DLD1 (cell line): Measurements from ENCODE around the gene RBMS3.

Experiments used
- in situ Hi-C: cut with HindIII; loops from 2 replicates; pipeline ENCODE4 v1.10.0; 2017; ENCODE audit warnings: low sequenced_read_pairs

RBMS3 gene

DNA sequence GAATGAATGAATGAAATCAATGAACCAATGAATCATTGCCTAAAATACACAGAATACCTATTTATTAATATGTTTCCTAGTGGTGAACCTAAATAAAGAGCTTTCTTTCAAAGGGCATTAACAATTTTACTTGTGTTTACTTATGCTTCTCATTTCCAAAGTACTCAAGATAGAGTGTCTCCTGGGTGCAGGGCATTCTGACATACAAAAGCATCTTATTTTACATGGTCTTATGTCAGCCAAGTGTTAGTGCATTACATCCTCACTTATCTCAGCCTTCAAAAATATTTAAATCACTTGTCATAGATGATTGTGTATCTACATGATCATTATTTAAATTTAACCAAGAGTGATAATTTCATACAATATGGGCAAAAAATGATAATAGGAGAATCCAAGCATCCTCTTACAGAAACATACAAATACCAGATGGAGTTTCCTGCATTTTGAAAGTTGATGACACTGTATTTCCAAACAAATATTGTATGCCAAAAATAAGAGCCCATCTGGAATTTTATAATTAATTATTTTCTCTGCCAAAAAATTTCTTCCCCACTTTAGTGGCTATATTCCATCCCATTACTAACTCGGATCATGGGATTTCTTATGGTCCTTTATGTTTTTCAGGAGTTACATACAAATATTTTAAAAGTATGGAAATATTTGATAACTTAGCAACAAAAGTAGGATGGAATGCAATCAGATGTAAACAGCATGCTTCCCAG, 279.0 kb downstream of the RBMS3 start:
- in situ Hi-C loops, result no loop called here

- in situ Hi-C loops, result no loop called here
These were observed 280.8 kb downstream of the RBMS3 start for GRCh38 chr3:29561651-29562149.

DNA sequence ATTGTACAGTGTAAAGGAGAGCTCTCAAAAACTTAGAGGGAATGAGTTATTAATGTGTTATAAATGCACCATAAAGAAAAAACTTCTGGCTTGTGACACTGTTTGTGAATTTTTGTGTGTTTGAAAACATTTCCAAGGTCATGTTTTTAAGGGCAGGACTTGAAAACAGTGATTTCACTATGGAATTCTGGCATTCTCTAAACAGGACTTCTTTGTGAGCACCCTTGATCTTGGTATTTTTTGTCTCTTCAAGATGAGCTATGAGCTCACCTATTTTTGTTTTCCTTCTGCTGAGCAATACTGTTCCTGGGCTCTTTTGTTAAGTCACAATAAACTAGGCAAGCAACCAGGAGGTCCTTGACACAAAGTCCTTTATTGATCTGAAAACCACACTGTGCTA, 284.4 kb downstream of the RBMS3 start:
- in situ Hi-C loops, result no loop called here

- in situ Hi-C loops, result no loop called here
These were observed 286.6 kb downstream of the RBMS3 start for GRCh38 chr3:29567501-29567900.

DNA sequence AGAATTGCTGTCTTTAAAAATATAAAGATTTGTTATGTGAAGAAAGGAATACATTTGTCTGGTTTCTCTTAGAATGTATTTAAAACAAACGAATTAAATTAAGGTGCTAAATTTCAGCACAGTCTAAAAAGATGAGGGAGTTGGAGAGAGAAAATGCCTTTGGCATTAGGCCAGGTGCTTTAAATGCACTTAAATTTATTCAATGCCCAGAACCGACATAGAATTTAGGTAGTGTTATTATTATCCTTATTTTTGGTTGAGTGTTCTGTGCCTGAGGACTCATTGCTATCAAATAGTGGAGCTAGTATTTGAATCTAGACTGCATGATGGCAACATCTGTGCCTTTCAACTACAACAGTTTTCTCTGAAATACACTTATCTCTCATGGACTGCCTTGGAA, 287.5 kb downstream of the RBMS3 start:
- in situ Hi-C loops, result no loop called here

GRCh38 chr3:29576181-29576580, 295.3 kb downstream of the RBMS3 start:
- in situ Hi-C loops, result no loop called here

GRCh38 chr3:29576675-29577074, 295.8 kb downstream of the RBMS3 start:
- in situ Hi-C loops, result no loop called here

DNA sequence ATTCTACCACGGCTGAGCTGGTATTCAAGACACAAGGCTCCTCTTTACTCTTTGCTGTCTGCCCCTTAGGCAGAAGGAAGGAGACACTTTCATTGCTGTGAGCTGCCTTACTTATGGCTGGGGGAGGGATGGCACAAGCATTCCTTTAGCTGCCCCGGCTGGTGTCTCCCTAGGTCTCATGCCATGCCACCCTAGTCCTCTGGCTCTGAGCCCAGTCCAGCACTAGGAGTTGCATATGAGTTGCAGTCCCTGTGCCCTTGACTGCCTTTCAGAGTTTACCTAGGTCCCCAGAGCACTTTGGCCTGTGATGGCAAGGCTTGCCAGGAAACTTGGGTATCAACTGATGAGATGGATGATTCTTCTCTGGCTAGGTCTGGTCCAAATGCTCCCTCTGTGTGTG, 296.4 kb downstream of the RBMS3 start:
- in situ Hi-C loops, result no loop called here

DNA sequence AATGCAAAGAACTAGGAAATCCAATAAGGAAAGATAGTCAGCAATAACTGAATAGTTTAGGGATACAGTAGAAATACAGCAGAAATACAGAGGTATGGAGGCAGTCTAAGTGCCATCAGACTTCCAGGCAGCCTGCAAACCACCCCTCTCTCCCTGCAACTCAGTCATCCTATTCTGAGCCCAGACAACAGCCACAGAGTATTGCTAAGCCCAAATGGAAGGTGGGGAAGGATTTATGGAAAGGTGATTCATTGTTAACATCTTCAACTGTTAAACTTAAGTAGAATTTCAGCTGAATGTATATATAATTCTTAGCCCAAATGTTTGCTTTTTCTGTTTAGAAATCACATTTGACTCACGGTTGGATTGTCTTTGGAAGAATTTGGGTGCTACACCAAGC, 300.4 kb downstream of the RBMS3 start:
- in situ Hi-C loops, result no loop called here

- in situ Hi-C loops, result no loop called here
These were observed 301.4 kb downstream of the RBMS3 start for GRCh38 chr3:29582273-29582672.

- in situ Hi-C loops, result no loop called here
These were observed 303.0 kb downstream of the RBMS3 start for GRCh38 chr3:29583861-29584260.

DNA sequence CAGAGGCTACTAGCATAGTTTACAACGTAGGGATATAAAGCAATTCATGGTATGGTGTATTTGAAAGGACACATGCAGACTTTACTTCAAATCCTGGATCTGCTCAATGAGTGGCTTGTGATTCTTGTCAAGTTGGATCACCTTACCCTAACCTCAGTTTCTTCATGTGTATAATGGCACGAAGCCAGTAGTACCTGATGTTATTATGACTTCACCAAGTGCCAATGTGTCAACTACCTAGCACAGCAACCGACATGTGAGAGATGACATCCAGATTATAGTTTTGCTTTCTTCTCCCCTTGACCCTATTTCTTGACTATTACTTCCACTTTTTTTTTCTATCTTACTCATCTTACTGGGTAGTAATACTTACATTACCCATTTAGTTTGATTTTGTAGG, 304.5 kb downstream of the RBMS3 start:
- in situ Hi-C loops, result no loop called here

- in situ Hi-C loops, result no loop called here
These were observed 306.5 kb downstream of the RBMS3 start for GRCh38 chr3:29587340-29587739.

- in situ Hi-C loops, result no loop called here
These were observed 309.1 kb downstream of the RBMS3 start for GRCh38 chr3:29590012-29590411.

DNA sequence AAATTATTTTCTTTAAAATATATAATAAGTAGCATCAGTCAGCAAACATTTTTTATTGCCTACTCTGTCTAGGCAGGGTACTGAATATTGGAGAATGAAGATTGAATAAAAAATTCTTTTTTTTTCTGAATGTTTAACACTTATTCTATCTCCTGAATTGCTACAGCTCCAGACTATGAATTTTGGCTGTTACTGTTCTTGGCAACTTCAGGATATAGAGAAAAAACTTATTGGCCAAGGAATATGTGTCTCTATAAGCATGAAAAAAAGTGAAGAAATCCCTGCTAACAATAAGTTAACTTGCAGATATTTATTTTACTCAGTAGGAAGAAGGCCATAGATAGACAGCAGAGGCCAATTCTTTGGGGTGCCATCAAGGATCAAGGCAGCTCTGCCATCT, 309.6 kb downstream of the RBMS3 start:
- in situ Hi-C loops, result no loop called here

DNA sequence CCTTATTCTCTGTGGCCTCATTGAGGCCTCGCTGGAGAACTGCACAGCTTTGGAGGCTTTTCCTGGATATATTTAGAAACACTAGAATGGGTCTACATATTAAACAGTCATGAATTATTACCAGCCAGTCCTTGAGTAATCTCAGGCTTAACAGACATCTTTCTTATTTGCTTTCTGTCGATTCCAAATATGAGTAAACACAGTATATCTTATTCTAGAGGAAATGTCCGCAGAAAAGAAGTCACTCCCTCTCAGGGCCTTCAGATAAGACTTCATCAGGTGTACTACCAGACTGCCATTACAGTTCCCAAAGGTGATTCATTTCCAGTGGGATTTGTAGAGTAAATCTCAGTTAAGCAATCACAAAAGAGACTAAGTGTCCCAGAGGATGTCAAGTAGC, 310.7 kb downstream of the RBMS3 start:
- in situ Hi-C loops, result no loop called here

DNA sequence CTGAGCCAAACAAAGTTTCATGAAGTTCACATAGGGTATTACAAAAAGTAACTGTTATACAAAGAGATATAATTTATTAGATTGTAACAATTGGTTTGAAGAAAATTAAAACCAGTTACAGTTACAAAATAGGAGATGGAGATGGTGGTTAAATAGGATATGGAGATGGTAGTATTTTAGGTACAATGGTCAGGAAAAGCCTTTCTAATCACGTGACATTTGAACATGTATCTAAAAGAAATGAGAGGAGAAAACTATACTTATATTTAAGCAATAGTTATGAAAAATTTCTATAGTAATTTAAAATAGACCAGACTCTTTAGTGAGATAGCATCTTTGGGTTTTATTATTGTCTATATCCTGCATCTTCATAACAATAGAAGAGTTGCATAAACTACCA, 312.9 kb downstream of the RBMS3 start:
- in situ Hi-C loops, result no loop called here

- in situ Hi-C loops, result no loop called here
These were observed 313.4 kb downstream of the RBMS3 start for GRCh38 chr3:29594261-29594660.

GRCh38 chr3:29597376-29598008, 316.6 kb downstream of the RBMS3 start:
- in situ Hi-C loops, result no loop called here

GRCh38 chr3:29601861-29602585, 321.2 kb downstream of the RBMS3 start:
- in situ Hi-C loops, result no loop called here

GRCh38 chr3:29605845-29606244, 325.0 kb downstream of the RBMS3 start:
- in situ Hi-C loops, result no loop called here

DNA sequence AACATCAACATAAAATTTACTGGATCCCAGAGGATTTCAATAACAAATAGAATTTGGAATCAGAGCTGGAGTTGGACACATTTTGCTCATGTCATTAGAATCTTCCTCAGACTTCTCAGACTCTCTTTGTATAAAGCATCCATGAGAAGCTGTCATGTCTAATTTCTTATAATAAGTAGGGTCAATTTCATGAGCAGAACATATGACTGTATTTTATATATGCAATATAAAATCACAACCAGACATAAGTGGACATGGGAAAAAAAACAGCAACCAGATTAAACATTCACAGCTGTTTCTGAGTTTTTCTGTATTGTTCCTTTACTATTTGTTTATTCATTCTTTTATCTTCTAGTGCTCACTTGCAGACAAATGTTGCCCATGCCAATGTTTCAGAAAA, 325.5 kb downstream of the RBMS3 start:
- in situ Hi-C loops, result no loop called here
